SK-N-SH (cell line): ENCODE data around the gene TMEM198. TPM values are rescaled to one million over a fixed set of nuclear protein-coding genes. Genes with fewer than 3 reads are reported as not detected.

Experiments
- CTCF ChIA-PET: fragments of 300-600, 350-600 bp; formaldehyde crosslinking; extraction: SDS; loops from one replicate; lab custom pipeline; 2021; lab: Yijun Ruan, JAX
- POLR2A ChIA-PET: fragments of 350-600 bp; sonication (Branson Sonifier 250); formaldehyde crosslinking; extraction: SDS; loops from one replicate; lab custom pipeline; 2020; ENCODE audit warnings: antibody characterized with exemption, inconsistent platforms; lab: Yijun Ruan, JAX
- DNase-seq: peaks from one replicate; pipeline ENCODE4 v3.0.0; 2012
- H2AFZ ChIP-seq: fragments of 200-600 bp; sonication (generic); 2 replicates; pipeline ENCODE4 v1.8.1; 2016; ENCODE audit warnings: antibody characterized with exemption, mild to moderate bottlenecking, low read depth
- H3F3A ChIP-seq: fragments of 200-600 bp; sonication (generic); replicated peaks from 2 replicates; pipeline ENCODE3; 2016; ENCODE audit warnings: antibody characterized with exemption, mild to moderate bottlenecking; ENCODE audit not compliant: insufficient read depth
- H3K27ac ChIP-seq, 2 experiments: fragments of 200-500 bp in 1 of 2; fragments of 200-600 bp in 1 of 2; sonication (Bioruptor generic) in 1 of 2; sonication (generic), shearing (Covaris generic) in 1 of 2; 2 replicates each; pipeline versions ENCODE4 v1.5.1 to v1.6.1; 2014 to 2016; ENCODE audit warnings: low read depth in 2 of 2, inconsistent platforms in 1 of 2, low read length in 1 of 2, mild to moderate bottlenecking in 1 of 2, mixed read lengths in 1 of 2
- H3K27me3 ChIP-seq: fragments of 200-600 bp; sonication (generic), shearing (Covaris generic); 2 replicates; pipeline ENCODE4 v1.6.1; 2016; ENCODE audit warnings: mixed run types; ENCODE audit not compliant: insufficient read depth
- H3K36me3 ChIP-seq, 2 experiments: fragments of 200-500 bp in 1 of 2; fragments of 200-600 bp in 1 of 2; sonication (Bioruptor generic) in 1 of 2; sonication (generic) in 1 of 2; replicated peaks in 1 of 2; 2 replicates each; pipeline versions ENCODE3 to v1.5.1; 2014 to 2016; ENCODE audit warnings: low read length in 1 of 2, mild to moderate bottlenecking in 1 of 2; ENCODE audit not compliant: insufficient read depth in 2 of 2, control insufficient read depth in 1 of 2
- H3K4me1 ChIP-seq, 2 experiments: fragments of 200-500 bp in 1 of 2; fragments of 200-600 bp in 1 of 2; sonication (Bioruptor generic) in 1 of 2; sonication (generic), shearing (Covaris generic) in 1 of 2; 2 replicates each; pipeline versions ENCODE4 v1.5.1 to v1.6.1; 2014 to 2016; ENCODE audit warnings: low read depth in 1 of 2, low read length in 1 of 2, mixed run types in 1 of 2; ENCODE audit not compliant: insufficient read depth in 2 of 2, control insufficient read depth in 1 of 2
- H3K4me2 ChIP-seq: fragments of 200-600 bp; sonication (generic), shearing (Covaris generic); 2 replicates; pipeline ENCODE4 v1.6.1; 2017; ENCODE audit warnings: mixed run types
- H3K4me3 ChIP-seq, 2 experiments: fragments of 200-500 bp in 1 of 2; fragments of 200-600 bp in 1 of 2; sonication (Bioruptor generic) in 1 of 2; sonication (generic), shearing (Covaris generic) in 1 of 2; 2 replicates each; pipeline versions ENCODE4 v1.5.1 to v1.8.1; 2014 to 2016; ENCODE audit warnings: low read depth in 2 of 2, inconsistent platforms in 1 of 2, low read length in 1 of 2, mild to moderate bottlenecking in 1 of 2, mixed read lengths in 1 of 2, moderate library complexity in 1 of 2
- H3K79me2 ChIP-seq: fragments of 200-600 bp; sonication (generic); 2 replicates; pipeline ENCODE4 v1.8.1; 2017; ENCODE audit warnings: mild to moderate bottlenecking; ENCODE audit not compliant: insufficient read depth
- H3K9ac ChIP-seq: fragments of 200-600 bp; sonication (generic); 2 replicates; pipeline ENCODE4 v1.6.1; 2017; ENCODE audit warnings: mixed run types
- H3K9me2 ChIP-seq: fragments of 200-600 bp; sonication (generic); 2 replicates; pipeline ENCODE4 v1.6.1; 2017; ENCODE audit warnings: mixed run types
- H3K9me3 ChIP-seq: fragments of 200-600 bp; sonication (generic); 2 replicates; pipeline ENCODE4 v1.6.1; 2017; ENCODE audit warnings: mixed run types, mild to moderate bottlenecking, moderate library complexity
- H4K20me1 ChIP-seq: fragments of 200-600 bp; sonication (generic); 2 replicates; pipeline ENCODE4 v1.6.1; 2017; ENCODE audit warnings: mild to moderate bottlenecking, mixed run types; ENCODE audit not compliant: insufficient read depth
- FOXJ3 ChIP-seq: sonication (generic); formaldehyde crosslinking; IDR thresholded peaks from 2 replicates; pipeline ENCODE4 v1.5.1; 2020; ENCODE audit warnings: mild to moderate bottlenecking, missing genetic modification reagents
- JUND ChIP-seq: IDR thresholded peaks from 2 replicates; pipeline ENCODE4 v1.4.0; 2012
- MEF2A ChIP-seq: IDR thresholded peaks from 2 replicates; pipeline ENCODE4 v1.4.0; 2012; ENCODE audit warnings: low read depth, borderline replicate concordance
- NFIC ChIP-seq: IDR thresholded peaks from 2 replicates; pipeline ENCODE4 v1.4.0; 2012; ENCODE audit warnings: borderline replicate concordance
- POLR2AphosphoS5 ChIP-seq: IDR thresholded peaks from 2 replicates; pipeline ENCODE4 v1.6.1; 2012; ENCODE audit warnings: low read depth, low read length
- RAD21 ChIP-seq: IDR thresholded peaks from 2 replicates; pipeline ENCODE4 v1.6.1; 2012; ENCODE audit warnings: mild to moderate bottlenecking, low read length
- RCOR1 ChIP-seq: fragments of 150-350 bp; IDR thresholded peaks from 2 replicates; pipeline ENCODE4 v1.6.1; 2017; ENCODE audit warnings: antibody characterized with exemption, low read length
- SMC3 ChIP-seq: IDR thresholded peaks from 2 replicates; pipeline ENCODE4 v1.6.1; 2012; ENCODE audit warnings: low read depth, low read length, improper control_type of control experiment
- TAF1 ChIP-seq: IDR thresholded peaks from 2 replicates; pipeline ENCODE4 v1.6.1; 2012; ENCODE audit warnings: low read depth, mild to moderate bottlenecking, low read length, moderate library complexity, borderline replicate concordance
- TCF12 ChIP-seq: IDR thresholded peaks from 2 replicates; pipeline ENCODE4 v1.4.0; 2012
- WGBS: methylation state at CpG from one replicate; pipeline ENCODE4 v1.1.6; 2017; ENCODE audit warnings: low lambda C conversion rate; 5-methylcytosine and 5-hydroxymethylcytosine counted together
- polyA plus RNA-seq, 3 experiments: library from polyadenylated mRNA; depleted of rRNA; stranded (reverse); fragments of >200 nt; gene quantifications; 2 replicates each; pipeline ENCODE4 v1.2.3, GENCODE V29; 2012
- TF ChIP-seq, protein P1 (sequence below): fragments of 150-350 bp; IDR thresholded peaks from 2 replicates; pipeline ENCODE4 v1.6.1; 2017; ENCODE audit warnings: antibody characterized with exemption, low read length, low read depth, borderline replicate concordance
- TF ChIP-seq, protein P2 (sequence below): fragments of 150-350 bp; IDR thresholded peaks from 2 replicates; pipeline ENCODE4 v1.6.1; 2016; ENCODE audit warnings: mild to moderate bottlenecking, low read depth, low read length

Gene TMEM198
- polyA plus RNA-seq, 1 of the 3 experiments (the other 2 are of a cell fraction) = 4.7 TPM

DNA sequence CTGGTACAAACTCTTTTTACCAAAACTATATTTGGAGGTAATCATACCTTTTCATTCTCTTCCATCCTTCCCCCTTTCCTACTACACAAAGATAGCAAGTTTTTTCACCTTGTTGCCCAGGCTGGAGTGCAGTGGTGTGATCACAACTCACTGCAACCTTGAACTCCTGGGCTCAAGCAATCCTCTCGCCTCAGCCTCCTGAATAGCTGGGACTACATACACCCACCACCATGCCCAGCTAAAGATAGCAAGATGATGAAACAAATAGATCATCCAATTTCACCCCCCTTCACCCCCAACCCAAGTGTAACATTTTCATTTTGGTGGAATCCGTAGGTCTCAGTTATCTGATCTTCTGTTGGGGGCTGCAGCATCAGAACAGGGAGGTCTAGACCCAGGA, 49.3 kb downstream of the TMEM198 start (continued):
- TF ChIP-seq, protein P1, sequence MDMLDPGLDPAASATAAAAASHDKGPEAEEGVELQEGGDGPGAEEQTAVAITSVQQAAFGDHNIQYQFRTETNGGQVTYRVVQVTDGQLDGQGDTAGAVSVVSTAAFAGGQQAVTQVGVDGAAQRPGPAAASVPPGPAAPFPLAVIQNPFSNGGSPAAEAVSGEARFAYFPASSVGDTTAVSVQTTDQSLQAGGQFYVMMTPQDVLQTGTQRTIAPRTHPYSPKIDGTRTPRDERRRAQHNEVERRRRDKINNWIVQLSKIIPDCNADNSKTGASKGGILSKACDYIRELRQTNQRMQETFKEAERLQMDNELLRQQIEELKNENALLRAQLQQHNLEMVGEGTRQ = no peak
- TF ChIP-seq RCOR1 = no peak
- TF ChIP-seq, protein P2, sequence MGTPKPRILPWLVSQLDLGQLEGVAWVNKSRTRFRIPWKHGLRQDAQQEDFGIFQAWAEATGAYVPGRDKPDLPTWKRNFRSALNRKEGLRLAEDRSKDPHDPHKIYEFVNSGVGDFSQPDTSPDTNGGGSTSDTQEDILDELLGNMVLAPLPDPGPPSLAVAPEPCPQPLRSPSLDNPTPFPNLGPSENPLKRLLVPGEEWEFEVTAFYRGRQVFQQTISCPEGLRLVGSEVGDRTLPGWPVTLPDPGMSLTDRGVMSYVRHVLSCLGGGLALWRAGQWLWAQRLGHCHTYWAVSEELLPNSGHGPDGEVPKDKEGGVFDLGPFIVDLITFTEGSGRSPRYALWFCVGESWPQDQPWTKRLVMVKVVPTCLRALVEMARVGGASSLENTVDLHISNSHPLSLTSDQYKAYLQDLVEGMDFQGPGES = no peak
- no peak for TF ChIP-seq JUND

DNA sequence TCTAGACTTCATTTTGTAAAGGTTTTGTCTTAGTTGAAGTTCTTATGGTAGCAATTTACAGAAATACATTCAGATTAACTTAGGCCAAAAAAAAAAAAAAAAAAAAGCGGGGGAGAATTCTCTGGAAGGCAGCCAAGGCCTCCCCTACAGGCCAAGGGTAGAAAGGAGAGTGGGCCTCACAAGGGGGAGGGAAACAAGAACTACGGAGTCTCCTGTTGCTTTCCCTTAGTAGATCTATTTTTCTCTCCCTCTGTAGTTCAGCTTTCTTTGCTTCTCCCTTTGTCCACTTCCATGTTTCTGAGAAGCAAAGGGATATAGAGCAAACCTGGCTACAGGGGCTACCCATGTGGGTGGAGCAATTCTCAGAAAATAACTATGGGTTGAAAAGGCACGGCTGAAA, 51.4 kb downstream of the TMEM198 start:
- Histone ChIP-seq H3K9me2 (no peaks in the 10 kb centered on the region), H3K36me3 (no peaks in the 10 kb centered on the region), H3K4me3 (no peak overlapping the region), H2AFZ (no peak overlapping the region), H3K27me3 (no peaks in the 10 kb centered on the region), H3K27ac (no peak overlapping the region; a peak in 1 of 4 replicates), H3F3A (peaks cover 8% of the 10 kb centered on the region), H3K9ac (no peak overlapping the region), H3K9me3 (no peaks in the 10 kb centered on the region), H3K79me2 (peaks cover 16% of the 10 kb centered on the region; the same call in 1 of the 2 replicates), H3K4me2 (no peak overlapping the region), H4K20me1 (no peaks in the 10 kb centered on the region), H3K4me1 (peaks cover 0 to 4% of the 10 kb centered on the region in 2 experiments; a peak in 2 of 4 replicates)
- TF ChIP-seq TCF12 (no peak), NFIC (0 out of 2 replicates have a peak, but pooled peaks have one; percentile 7), TAF1 (no peak)
- DNase-seq = no peak
- POLR2A ChIA-PET = interaction anchor here (2.3 to 3.9 kb wide), 2 partner anchors 24 to 35 kb away, joined by 9 to 56 read pairs; partner anchors contain the start of genes INHA and OBSL1
- CTCF ChIA-PET = interaction anchor here (0.7 to 4.9 kb wide), 10 partner anchors 35 to 74 kb away, joined by 3 to 37 read pairs (median 3); partner anchors contain the start of genes CHPF and TMEM198
- 74% methylated on average over 3 of the region's 3 CpGs for WGBS

DNA sequence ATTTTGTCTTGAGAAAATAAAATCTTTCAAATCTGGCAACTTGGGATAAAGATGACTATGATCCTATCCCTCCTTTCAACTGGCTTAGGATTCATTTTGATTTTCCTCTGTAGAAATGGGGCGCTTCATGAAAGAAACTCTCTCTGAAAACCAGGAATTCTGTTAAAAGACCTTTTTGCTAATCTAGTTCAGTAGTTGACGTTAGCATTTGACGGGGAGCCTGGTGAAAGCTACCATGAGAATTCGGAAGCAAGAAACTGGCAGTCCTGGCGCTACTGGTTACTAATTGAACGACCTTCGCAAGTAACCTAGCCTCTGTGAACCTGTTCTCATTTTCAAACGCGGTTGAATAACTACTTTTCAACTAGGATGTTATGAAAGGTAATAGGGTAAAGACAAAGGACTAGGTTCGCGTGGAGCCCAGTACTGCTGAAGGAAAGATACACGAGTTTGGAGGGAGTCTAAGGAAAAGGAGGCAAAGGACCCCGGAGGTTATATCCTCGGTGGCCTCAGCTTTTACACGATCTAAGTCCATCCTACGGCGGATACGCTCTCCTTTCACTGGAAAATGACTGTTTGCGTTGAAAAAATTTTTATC, 53.2 kb downstream of the TMEM198 start:
- TF ChIP-seq POLR2AphosphoS5 (no peak), FOXJ3 (CRISPR knock-in tag) (no peak), SMC3 (no peak), TAF1 (0 out of 2 replicates have a peak, but pooled peaks have one; percentile 7), RAD21 (no peak), MEF2A (no peak)
- TF ChIP-seq, protein P2 = no peak
- TF ChIP-seq, all 33 proteins: peak for 1
- CTCF ChIA-PET = interaction anchor here (0.6 to 4.9 kb wide), 16 partner anchors 19 to 209 kb away, joined by 3 to 37 read pairs (median 5); partner anchors contain the start of genes CHPF, DNPEP, INHA and OBSL1
- POLR2A ChIA-PET = interaction anchor here (0.7 to 3.9 kb wide), 10 partner anchors 20 to 89 kb away, joined by 3 to 56 read pairs (median 9); partner anchors contain the start of genes CHPF, INHA, OBSL1 and SLC4A3

More for the DNA sequence above, 53.2 kb downstream of the TMEM198 start:
- H3K9ac ChIP-seq = peak overlapping the region; percentile 75
- H4K20me1 ChIP-seq = no peaks in the 10 kb centered on the region
- peaks cover 0 to 4% of the 10 kb centered on the region in 2 experiments; a peak in 2 of 4 replicates for H3K4me1 ChIP-seq
- H3K9me2 ChIP-seq = no peaks in the 10 kb centered on the region
- peak overlapping the region; percentile 95 for H3K4me2 ChIP-seq
- WGBS = 8% methylated on average over 19 of the region's 19 CpGs
- no peaks in the 10 kb centered on the region for H3K9me3 ChIP-seq
- H2AFZ ChIP-seq = peak overlapping the region; percentile 75
- H3K79me2 ChIP-seq = peaks cover 16% of the 10 kb centered on the region; the same call in 1 of the 2 replicates
- H3K4me3 ChIP-seq = peak overlapping the region; percentile 71 to 73
- H3K36me3 ChIP-seq = peaks cover 2 to 6% of the 10 kb centered on the region in 2 experiments
- peaks cover 8% of the 10 kb centered on the region for H3F3A ChIP-seq
- peak overlapping the region; percentile 80 to 95 for H3K27ac ChIP-seq
- DNase-seq = peak; percentile 51
- H3K27me3 ChIP-seq = no peaks in the 10 kb centered on the region
